AG08396 (cell line): ENCODE data around the gene SOX5.
"Not testable (repeated sequence)": the region's sequence is repeated elsewhere in the genome, so short reads cannot be mapped to it uniquely, and the experiment has no call there.

Experiments
- DNase-seq: peaks from one replicate; pipeline ENCODE4 v3.0.0; 2012; ENCODE audit warnings: low spot score, mixed read lengths

Gene SOX5

DNA sequence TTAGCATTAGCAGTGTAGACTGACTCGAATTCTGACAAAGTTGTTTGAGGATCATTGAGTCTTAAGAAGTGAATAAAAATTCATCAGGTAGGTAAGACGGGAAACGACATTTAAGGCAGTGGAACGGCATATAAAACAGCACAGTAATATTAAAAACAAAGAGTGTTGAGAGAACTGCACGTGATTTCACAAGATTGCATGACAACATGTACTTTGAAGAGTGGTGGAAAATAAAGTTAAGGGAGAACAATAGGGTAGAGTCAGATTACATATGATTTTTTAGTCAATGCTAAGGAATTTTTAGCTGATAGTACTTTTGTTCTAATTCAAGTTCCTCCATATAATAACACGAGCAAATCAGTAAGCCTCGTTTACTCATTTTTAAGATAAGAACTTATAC is 115.4 kb downstream of the SOX5 start:
- no peak for DNase-seq

DNA sequence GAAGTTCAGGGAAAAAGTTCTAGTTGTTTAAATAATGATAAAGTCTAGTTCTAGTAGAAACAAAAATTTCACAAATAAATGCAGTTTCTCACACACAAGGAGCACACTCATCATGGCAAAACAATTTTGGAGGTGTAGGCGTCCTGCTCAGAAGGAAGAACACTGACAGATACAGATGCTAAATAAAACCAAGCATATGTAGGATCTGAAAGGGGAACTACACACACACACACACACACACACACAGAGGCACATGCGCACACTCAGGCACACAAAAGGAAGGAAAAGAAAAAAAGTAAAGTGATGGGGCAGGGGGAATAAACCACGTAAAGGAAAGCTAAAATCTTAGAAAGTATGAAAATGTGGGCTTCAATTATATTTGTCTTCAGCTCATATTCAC is 117.7 kb downstream of the SOX5 start:
- DNase-seq = no peak

DNA sequence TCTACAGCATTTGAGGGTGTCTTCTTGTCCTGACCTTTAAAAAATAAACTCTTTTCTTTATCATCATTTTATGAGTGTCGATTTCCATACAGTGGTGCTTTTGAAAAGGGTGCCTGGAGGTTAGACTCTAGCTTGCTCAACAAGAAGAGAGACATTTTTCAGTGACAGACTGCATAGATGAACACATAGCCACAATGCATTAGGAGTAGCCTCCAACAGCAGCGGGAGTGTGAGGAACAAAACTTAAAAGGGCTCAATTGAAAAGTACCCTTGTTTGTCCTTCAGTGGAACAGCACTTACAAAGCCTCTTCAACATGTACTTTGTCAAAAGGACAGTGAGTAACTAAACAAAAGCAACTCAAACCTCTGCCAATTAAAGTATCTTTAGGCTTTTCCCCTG is 119.3 kb downstream of the SOX5 start:
- no peak for DNase-seq

DNA sequence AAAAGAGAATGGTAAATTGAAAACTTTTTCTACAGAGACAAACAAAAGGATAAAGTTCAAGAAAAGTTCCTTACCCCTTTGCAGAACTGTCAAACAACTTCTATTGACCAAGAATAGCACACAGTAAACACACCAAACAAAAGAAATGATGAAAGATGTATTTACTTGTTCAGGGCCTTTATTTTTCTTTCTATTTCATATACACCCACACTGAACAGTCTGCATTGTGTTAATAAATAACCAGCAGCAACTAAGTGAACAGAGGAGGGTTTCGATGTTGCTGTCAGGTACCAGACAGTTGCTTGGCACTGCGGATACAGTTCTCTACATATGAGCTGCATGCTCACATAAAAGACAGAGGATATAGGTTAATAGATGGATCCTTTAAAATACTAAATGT is 122.1 kb downstream of the SOX5 start:
- no peak for DNase-seq

DNA sequence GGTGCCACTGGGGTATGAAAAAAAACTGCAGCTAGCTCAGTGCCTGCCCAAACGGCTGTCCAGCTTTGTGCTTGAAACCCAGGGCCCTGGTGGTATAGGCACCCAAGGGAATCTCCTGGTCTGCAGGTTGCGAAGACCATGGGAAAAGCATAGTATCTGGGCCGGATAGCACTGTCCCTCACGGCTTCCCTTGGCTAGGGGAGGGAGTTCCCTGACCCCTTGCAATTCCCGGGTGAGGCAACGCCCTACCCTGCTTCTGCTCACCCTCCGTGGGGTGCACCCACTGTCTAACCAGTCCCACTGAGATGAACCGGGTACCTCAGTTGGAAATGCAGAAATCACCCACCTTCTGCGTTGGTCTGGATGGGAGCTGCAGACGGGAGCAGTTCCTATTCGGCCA is 124.3 kb downstream of the SOX5 start:
- DNase-seq = not testable (repeated sequence)

DNA sequence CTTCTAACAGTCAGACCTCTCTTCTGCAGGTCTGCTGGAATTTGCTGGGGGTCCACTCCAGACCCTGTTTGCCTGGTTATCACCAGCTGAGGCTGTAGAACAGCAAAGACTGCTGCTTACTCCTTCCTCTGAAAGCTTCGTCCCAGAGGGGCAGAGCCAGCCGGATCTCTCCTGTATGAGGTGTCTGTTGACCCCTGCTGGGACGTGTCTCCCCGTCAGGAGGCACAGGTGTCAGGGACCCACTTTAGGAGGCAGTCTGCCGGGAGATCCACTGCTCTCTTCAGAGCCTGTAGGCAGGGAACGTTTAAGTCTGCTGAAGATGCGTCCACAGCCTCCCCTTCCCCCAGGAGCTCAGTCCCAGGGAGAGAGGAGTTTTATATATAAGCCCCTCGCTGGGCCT is 125.1 kb downstream of the SOX5 start:
- DNase-seq = no peak

DNA sequence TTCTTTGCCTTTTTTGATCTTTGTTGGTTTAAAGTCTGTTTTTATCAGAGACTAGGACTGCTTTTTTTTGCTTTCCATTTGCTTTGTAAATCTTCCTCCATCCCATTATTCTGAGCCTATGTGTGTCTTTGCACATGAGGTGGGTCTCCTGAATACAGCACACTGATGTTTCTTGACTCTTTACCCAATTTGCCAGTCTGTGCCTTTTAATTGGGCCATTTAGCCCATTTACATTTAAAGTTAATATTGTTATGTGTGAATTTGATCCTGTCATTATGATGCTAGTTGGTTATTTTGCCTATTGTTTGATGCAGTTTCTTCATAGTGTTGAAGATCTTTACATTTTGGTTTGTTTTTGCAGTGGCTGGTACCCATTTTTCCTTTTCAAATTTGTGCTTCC is 126.6 kb downstream of the SOX5 start:
- DNase-seq = not testable (repeated sequence)

DNA sequence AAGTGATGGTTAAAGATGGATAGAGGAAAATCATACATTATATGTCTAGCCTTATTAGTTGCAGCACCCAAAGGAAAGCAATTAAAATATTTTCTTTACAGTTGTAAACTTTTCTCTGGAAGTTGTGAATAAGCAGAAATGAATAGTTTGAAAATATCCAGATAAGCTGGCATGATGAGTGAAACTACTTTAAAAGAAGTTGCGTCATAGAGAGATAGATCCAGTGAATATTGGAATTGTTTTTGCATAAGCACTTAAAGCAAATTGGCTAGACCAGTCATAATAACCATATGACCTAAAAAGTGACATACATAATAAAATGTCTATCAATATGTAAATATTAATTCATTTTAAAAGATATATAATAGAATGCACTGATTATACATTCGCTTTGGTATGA is 132.1 kb downstream of the SOX5 start:
- DNase-seq = no peak

DNA sequence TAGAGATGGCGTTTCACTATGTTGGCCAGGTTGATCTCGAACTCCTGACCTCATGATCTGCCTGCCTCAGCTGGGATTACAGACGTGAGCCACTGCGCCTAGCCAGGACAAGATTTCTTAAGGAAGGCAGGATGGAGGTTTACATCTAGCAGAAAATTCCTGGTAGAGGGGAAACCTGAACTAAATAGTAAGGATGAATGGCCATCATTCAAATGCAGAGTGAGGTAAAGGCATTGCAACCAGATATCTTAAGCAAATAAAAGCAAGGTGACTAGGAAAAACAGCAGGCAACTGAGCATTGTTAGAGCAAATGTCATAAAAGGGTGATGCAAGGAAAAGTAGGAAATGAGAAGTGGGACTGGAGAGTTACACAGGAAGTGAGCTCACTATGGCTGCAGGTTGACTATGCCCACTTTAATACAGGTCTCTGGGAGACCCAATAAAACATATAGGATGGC is 133.0 kb downstream of the SOX5 start:
- no peak for DNase-seq

DNA sequence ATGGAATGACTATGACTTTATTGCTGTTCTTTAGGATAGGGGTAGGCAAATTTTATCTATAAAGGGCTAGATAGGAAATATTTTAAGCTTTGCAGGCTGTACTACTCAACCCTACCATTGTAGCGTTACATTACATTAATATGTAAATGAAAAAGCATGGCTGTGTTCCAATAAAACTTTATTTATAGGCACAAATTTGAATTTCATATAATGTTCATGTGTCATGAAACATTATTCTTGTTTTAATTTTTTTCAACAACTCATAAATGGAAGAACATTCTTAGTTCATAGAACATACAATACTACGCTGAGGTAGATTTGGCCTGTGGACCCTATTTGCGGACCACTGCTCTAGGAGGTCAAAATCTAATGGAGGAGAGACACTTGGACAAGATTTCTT is 133.7 kb downstream of the SOX5 start:
- no peak for DNase-seq

DNA sequence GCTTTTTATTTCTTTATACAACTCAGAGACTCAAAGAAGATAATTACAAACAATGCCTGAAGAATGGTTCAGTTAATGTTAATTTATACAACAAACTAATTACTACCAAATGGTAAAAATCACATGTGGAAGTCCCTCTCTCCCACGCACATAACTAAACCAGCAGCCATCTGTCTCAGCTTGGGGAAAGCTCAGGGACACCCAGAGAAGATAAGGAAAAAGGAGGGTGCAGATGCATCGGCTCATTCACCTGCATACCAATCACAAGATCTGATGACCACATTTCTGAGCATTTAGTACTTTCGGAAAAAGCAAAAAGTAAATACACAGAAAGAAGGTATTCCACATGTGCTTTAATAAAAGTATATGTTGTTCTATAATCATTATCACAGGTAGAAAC is 136.3 kb downstream of the SOX5 start:
- no peak for DNase-seq

DNA sequence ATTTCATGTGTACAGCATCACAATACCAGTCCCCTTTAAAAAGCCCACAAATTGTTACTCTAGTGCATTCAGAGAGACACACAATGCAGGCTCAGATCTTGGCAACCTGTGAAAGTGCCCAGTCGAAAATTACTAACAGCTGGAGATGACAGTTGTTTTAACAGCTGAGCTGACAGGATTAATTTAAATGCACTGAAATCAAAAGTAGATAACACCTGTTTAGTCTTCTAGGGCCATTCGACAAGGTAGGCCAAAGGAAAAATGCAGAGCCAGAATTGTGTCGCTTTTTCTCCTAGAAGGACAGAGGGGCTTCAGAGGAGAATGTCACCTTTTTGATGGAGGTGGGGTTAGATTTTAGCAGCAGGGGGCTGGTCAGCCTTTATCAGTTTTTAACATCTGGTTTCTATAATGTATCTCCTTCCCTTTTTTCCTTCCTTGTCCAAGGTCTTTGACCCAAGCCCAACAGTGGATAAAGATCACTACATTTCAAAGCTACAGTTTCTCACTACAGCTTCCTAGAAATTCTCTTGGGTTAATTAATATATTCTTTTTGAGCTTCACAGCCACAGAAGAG is 139.1 kb downstream of the SOX5 start:
- no peak for DNase-seq

DNA sequence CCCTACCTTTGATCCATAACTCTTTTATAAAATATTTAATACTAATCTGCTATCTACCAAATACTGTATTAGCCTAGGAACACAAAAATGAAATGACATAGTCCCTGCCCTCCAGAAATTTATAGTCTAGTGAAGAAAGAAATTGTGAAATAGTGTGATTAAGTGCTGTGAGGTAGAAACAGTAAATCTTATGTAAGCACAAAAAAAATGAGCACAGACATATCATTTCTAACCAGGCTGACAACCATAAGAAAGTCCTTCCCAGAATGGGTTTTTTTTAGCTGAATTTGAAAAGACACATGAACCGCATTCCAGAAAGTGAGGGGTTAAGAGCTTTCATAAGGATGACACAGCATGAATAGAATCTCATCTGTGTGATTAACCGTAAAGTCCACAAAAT is 145.9 kb downstream of the SOX5 start:
- no peak for DNase-seq

DNA sequence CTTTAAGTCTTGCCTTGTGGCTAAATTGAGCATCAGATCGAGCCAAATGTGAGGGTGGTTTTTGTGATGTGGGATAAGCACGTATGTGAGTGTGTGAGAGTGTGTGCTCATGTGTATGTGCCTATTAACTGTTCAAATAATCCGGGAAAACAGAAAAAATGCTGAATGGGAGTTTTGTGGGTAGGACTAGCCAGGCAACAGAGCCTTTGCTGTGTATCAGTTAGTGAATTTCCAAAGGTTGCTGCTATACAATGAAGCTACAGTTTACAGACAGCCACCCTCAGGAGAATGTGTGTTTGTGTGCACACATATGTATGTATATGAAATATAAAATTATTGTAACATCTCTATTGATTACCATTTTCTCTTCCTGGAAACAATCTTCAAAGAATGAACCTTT is 154.0 kb downstream of the SOX5 start:
- DNase-seq = no peak

DNA sequence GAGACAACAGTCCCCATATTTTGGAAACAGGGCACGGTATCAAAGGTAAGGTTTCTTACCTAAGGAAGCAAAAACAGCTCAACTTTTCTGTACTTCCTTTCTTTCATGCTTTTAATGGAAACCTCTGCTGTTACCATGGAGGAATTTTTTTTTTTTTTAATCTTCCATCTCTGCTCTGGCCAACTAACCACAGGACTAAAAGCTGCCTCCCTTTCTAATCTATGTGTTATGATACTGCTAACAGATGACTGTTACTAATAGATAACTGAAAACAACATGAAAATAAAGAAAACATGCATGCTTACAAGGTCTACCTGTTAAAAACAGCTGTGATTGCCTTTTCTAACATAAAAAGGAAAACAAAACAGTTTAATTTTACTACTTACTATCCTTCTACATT is 168.4 kb downstream of the SOX5 start:
- no peak for DNase-seq

DNA sequence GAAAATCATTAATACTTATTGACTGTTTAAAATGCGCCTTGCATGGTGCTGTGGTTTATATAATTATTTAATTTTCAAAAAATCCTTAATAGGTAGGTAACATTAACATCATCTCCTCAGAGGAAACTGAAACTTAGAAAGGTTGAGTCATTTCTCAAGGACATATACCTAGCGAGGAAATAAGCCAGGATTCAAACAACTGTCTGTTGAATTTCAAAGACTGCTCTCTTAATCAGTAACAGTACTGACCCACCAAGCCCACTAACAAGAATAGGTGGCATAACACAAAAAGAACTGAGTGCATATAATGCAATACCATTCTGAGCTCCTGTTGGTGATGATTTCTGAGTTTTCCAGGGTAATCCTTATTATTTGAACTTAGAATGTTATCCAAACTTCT is 174.3 kb downstream of the SOX5 start:
- DNase-seq = no peak

DNA sequence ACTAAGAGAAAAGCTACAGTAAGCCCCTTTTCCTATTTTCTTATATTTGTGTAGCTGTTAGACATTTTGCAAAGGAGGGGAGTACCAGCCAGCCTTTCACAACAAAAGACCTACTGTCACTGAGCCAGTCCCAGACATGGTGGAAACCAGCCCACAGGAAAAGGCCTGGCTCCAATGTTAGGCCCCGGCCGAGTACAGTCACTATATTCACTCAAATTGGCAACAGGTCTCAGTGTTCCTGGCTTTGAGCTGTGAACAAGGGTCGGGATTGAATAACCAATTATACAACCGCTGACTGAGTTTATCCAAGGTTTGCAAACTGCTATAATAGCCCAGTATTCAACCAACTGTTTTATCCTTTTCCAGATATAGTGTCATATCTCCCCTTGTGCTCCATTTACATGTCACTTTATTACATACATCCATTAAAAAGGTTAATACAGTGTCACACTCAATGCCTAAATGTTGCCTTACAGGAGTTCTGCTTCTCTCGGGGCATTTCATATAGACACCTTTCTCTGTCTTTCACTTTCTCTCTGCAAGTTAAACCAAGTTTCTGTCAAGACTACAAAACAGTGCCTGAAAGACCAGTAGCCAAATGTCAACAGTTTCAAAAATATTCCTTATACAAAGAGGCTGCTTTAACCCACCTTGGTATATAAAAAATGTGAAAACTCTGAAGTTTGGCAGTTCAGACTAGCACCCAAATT is 178.1 kb downstream of the SOX5 start:
- peak; percentile 3 for DNase-seq

DNA sequence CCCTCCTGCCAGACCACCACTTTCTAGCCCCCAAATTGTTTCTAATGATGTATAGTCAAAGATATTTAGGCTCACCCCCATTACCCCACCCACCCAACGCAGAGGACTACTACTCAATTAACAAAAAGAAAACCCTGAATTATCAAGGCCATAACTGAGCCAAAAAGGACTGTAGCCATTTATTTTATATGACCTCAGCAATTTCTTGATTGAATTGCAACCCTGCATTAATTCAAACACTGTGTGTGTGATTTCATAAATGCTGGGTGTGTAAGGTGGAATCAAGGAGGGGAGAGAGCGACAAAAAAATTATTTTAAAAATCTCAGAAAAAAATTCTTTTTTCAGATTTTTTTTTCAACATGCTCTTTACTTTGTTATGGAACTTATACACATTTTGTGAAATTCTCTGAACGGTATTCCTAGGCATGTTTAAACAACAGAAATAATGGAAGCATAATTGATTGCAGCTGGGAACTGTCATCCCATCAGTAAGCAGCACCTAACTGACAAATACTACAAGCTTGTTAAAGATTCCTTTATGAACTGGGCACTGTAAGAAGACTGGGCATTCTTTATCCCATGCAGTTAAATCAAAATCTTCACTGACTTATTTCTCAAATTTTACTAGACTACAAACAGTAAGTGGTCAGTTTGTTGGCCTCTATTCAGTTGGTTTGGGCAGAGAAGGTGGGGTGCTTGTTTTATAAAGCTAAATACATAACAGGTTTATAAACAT is 179.1 kb downstream of the SOX5 start:
- no peak for DNase-seq

DNA sequence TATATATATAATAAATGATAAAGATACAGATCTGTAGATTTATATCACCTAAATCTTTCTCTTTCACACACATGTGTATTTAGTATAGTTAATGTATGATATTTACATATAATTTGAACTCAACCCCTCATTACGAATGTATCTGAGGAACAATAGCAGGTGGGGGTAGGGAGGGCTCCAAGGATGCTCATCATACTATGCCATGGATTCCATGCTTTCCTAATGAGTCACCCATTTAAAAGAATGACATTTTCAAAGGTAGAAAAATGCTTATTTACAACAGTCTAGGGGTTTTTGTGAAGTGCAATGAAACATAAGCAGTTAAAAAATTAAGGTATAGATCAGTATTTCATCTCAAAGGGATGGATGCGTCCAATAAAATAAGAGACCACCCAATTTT is 181.6 kb downstream of the SOX5 start:
- DNase-seq = no peak

DNA sequence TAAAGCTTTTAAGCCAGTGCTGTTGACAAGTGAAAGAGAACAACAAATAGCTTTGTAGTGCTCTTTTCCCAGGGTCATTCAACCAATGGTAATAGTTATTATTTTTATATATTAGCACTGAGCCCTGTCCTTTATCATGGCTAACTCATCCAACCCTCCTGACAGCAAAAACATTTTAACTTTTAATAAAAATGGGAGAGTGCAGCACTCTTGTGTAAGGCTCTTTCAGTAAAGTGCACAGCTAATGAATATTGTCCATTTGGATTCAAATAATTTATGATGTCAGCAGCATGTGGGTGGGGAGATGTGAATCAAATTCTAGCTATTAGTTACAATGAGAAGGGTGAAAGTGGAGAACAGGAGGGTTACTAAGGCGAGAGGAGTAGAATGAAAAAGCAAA is 185.7 kb downstream of the SOX5 start:
- no peak for DNase-seq

DNA sequence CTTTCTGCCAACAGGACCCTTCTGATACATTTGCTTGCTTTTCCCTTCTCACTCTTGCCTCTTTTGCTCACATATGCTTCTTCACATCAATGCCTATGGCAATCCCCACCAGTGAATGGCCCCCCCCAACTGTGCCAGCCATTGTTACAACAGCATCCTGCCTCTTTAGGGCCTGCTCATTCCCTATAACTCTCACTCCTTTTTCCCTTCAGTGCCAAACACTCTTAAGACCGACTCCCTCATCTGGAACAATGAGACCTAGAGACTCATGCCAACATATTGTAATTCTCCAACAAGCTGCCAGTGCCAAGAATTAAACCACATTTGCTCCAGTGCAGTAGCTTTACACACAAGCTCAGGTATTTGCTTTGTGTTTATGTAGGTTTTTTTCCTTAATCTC is 189.0 kb downstream of the SOX5 start:
- peak; percentile 2 for DNase-seq

DNA sequence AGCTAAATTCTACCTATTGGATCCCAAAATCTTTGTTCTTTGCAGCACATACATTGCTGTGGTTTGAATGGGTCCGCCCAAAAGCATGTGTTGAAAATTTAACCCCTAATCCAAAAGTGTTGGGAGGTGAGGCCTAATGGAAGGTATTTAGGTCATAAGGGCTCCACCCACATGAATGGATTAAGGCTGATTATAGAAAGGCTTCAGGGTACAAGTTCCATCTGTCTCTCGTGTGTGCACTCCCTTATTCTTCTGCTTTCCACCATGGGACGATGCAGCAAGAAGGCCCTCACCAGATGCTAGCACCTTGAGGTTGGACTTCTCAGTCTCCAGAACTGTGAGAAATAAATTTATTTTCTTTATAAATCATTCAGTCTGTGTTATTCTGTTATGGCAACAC is 190.9 kb downstream of the SOX5 start:
- no peak for DNase-seq

DNA sequence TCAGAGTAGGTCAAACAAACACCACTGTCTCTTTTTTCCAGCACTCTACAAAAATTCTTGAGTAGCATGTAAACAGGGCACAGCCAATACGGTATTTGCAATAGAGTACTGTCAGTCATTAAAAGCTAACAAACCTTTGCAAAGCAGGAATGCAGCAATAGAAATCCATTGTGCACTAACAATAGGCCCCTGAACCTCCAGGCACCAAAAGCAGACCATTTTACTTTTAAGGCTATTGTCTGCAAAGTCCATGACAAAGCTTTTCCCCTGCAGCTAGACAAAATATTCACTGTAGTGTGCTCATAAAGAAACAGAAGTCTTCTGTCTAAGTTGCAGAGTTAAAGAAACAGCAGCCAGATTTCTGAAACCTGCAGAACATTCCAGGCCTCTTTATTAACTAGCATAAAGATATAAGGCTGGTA is 191.9 kb downstream of the SOX5 start:
- DNase-seq = no peak

DNA sequence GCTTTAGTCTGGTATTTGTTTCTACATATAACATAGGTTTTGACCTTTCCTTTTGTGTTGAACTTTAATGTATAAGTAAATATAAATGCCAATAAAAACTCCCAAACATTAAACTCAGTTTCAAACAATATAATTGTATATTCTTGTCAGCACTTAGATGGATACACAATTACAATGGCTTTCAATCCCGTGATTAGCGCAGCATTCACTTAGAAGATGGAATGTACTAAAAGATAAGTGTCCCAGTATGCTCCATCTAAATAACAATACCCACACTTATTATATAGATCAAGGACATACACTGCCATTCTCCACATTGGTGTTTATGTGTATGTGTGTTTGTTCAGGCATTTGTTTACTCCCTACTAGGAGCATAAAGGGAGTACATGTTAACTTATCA is 193.1 kb downstream of the SOX5 start:
- no peak for DNase-seq
